HEK293 (cell line): ENCODE data around the gene RPS26.

ENCODE experiments used
- CTCF ChIP-seq: fragments of 450-650 bp; formaldehyde crosslinking; IDR thresholded peaks from 2 replicates; pipeline ENCODE4 v1.5.1; 2016; ENCODE audit warnings: missing biosample characterization, missing genetic modification characterization
- GLI4 ChIP-seq: fragments of 450-650 bp; formaldehyde crosslinking; IDR thresholded peaks from 2 replicates; pipeline ENCODE4 v1.5.1; 2016; ENCODE audit warnings: missing biosample characterization, missing genetic modification characterization
- KLF7 ChIP-seq: fragments of 450-650 bp; formaldehyde crosslinking; IDR thresholded peaks from 2 replicates; pipeline ENCODE4 v1.5.1; 2016; ENCODE audit warnings: missing biosample characterization, missing genetic modification characterization, borderline replicate concordance
- TSHZ1 ChIP-seq: fragments of 450-650 bp; formaldehyde crosslinking; IDR thresholded peaks from 2 replicates; pipeline ENCODE4 v1.5.1; 2016; ENCODE audit warnings: missing biosample characterization, missing genetic modification characterization, borderline replicate concordance
- ZBTB44 ChIP-seq: fragments of 450-650 bp; IDR thresholded peaks from 2 replicates; pipeline ENCODE4 v1.5.1; 2018; ENCODE audit warnings: missing biosample characterization, mild to moderate bottlenecking, missing genetic modification characterization
- ZBTB7A ChIP-seq: fragments of 450-650 bp; formaldehyde crosslinking; IDR thresholded peaks from 2 replicates; pipeline ENCODE4 v1.5.1; 2016; ENCODE audit warnings: low read depth, missing biosample characterization, missing genetic modification characterization
- ZNF175 ChIP-seq: fragments of 450-650 bp; formaldehyde crosslinking; IDR thresholded peaks from 2 replicates; pipeline ENCODE4 v1.5.1; 2016; ENCODE audit warnings: missing biosample characterization, missing genetic modification characterization
- ZNF626 ChIP-seq: fragments of 450-650 bp; sonication (Bioruptor Pico); formaldehyde crosslinking; IDR thresholded peaks from 2 replicates; pipeline ENCODE4 v1.5.1; 2018; ENCODE audit warnings: missing biosample characterization, missing genetic modification characterization, inconsistent platforms
- ZNF670 ChIP-seq: fragments of 450-650 bp; formaldehyde crosslinking; IDR thresholded peaks from 2 replicates; pipeline ENCODE4 v1.5.1; 2016; ENCODE audit warnings: missing biosample characterization, missing genetic modification characterization, low read depth

- TF ChIP-seq ZNF175 (tag by site-specific recombination) (no peak), CTCF (tag by site-specific recombination) (peak; percentile 57), KLF7 (tag by site-specific recombination) (peak; percentile 90), ZBTB44 (peak; percentile 60; the same call in 1 of the 2 replicates), TSHZ1 (tag by site-specific recombination) (peak; percentile 54; the same call in 1 of the 2 replicates), ZBTB7A (tag by site-specific recombination) (peak; percentile 75; the same call in 1 of the 2 replicates), ZNF626 (no peak), ZNF670 (no peak), GLI4 (peak; percentile 65; the same call in 1 of the 2 replicates)
These were observed at the start of gene RPS26 for GRCh38 chr12:56041552-56042429.
